ENCODE measurements around the gene RGS8.

DNA sequence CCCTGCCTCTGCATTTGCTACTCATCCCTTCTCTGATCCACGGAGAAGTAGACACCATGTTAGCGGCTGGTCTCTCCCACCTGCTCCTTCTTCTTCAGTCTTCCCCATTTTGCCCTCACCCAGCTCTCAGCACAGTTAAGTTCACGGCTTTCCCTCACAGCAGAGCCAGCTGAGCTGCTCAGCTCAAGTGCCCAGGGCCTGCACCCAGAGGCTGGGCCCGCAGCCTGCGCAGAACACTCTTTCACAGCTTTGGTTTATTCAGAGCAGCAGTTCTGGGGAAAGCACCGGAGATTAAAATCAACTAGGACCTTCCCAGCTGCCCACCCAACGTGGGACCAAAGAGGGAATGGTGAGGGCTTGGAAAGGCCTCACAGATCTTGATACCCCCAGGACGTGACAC lies 41.9 kb downstream of the RGS8 start:
- TF ChIP-seq MYC (IDR thresholded peaks at IDR 0.05; ENCODE audit: borderline replicate concordance, low read length), result no peak
- TF ChIP-seq JUN (IDR thresholded peaks at IDR 0.05), result no peak
- TF ChIP-seq TP53 (CRISPR knock-in tag; IDR thresholded peaks at IDR 0.05), result no peak
- no peak for TF ChIP-seq POLR2A (IDR thresholded peaks at IDR 0.05; ENCODE audit: low read length)
- no peak for TF ChIP-seq ZC3H11A (IDR thresholded peaks at IDR 0.05)
- no peak for TF ChIP-seq CBX8 (IDR thresholded peaks at IDR 0.05)
- TF ChIP-seq, protein P1, sequence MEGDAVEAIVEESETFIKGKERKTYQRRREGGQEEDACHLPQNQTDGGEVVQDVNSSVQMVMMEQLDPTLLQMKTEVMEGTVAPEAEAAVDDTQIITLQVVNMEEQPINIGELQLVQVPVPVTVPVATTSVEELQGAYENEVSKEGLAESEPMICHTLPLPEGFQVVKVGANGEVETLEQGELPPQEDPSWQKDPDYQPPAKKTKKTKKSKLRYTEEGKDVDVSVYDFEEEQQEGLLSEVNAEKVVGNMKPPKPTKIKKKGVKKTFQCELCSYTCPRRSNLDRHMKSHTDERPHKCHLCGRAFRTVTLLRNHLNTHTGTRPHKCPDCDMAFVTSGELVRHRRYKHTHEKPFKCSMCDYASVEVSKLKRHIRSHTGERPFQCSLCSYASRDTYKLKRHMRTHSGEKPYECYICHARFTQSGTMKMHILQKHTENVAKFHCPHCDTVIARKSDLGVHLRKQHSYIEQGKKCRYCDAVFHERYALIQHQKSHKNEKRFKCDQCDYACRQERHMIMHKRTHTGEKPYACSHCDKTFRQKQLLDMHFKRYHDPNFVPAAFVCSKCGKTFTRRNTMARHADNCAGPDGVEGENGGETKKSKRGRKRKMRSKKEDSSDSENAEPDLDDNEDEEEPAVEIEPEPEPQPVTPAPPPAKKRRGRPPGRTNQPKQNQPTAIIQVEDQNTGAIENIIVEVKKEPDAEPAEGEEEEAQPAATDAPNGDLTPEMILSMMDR (IDR thresholded peaks at IDR 0.05), result no peak
- no peak for TF ChIP-seq CEBPB (IDR thresholded peaks at IDR 0.05)
- TF ChIP-seq, protein P2, sequence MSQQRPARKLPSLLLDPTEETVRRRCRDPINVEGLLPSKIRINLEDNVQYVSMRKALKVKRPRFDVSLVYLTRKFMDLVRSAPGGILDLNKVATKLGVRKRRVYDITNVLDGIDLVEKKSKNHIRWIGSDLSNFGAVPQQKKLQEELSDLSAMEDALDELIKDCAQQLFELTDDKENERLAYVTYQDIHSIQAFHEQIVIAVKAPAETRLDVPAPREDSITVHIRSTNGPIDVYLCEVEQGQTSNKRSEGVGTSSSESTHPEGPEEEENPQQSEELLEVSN (IDR thresholded peaks at IDR 0.05; ENCODE audit: borderline replicate concordance, low read depth), result no peak
- TF ChIP-seq, protein P3, sequence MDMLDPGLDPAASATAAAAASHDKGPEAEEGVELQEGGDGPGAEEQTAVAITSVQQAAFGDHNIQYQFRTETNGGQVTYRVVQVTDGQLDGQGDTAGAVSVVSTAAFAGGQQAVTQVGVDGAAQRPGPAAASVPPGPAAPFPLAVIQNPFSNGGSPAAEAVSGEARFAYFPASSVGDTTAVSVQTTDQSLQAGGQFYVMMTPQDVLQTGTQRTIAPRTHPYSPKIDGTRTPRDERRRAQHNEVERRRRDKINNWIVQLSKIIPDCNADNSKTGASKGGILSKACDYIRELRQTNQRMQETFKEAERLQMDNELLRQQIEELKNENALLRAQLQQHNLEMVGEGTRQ (IDR thresholded peaks at IDR 0.05), result no peak
- TF ChIP-seq POLR2AphosphoS2 (conservative IDR thresholded peaks at IDR 0.05; ENCODE audit: low read length), result no peak
- no peak for TF ChIP-seq RFX5 (IDR thresholded peaks at IDR 0.05)
- TF ChIP-seq ESRRA (IDR thresholded peaks at IDR 0.05; ENCODE audit: borderline replicate concordance, low read length), result no peak
